Trophoblast cell (in vitro differentiated cells and primary cell): ENCODE measurements around the gene MYRIP.
"Not testable (repeated sequence)": the region's sequence is repeated elsewhere in the genome, so short reads cannot be mapped to it uniquely, and the experiment has no call there.

Experiments
- DNase-seq, 2 donors: peaks; one replicate each; pipeline ENCODE4 v3.0.0-alpha.2; 2016
- H2AFZ ChIP-seq: 2 replicates; pipeline ENCODE4 v1.6.1; 2013; ENCODE audit warnings: low read length, moderate library complexity, mild to moderate bottlenecking; ENCODE audit not compliant: insufficient read depth, poor library complexity
- H2AK5ac ChIP-seq: 2 replicates; pipeline ENCODE4 v1.6.1; 2013; ENCODE audit warnings: mild to moderate bottlenecking, low read length
- H2BK120ac ChIP-seq: 2 replicates; pipeline ENCODE4 v1.6.1; 2013; ENCODE audit warnings: low read length, mild to moderate bottlenecking, moderate library complexity; ENCODE audit not compliant: insufficient read depth, poor library complexity
- H2BK12ac ChIP-seq: 2 replicates; pipeline ENCODE4 v1.6.1; 2013; ENCODE audit warnings: mild to moderate bottlenecking, low read length, moderate library complexity
- H2BK5ac ChIP-seq: 2 replicates; pipeline ENCODE4 v1.6.1; 2013; ENCODE audit warnings: low read length, low read depth, moderate library complexity, mild to moderate bottlenecking; ENCODE audit not compliant: poor library complexity
- H3K14ac ChIP-seq: 2 replicates; pipeline ENCODE4 v1.6.1; 2013; ENCODE audit warnings: mild to moderate bottlenecking, low read length
- H3K18ac ChIP-seq: 2 replicates; pipeline ENCODE4 v1.6.1; 2013; ENCODE audit warnings: mild to moderate bottlenecking, low read length
- H3K23ac ChIP-seq: 2 replicates; pipeline ENCODE4 v1.6.1; 2013; ENCODE audit warnings: low read length
- H3K27ac ChIP-seq: 2 replicates; pipeline ENCODE4 v1.5.1; 2013; ENCODE audit warnings: low read depth, mild to moderate bottlenecking, inconsistent platforms, low read length, moderate library complexity
- H3K27me3 ChIP-seq: 2 replicates; pipeline ENCODE4 v1.6.1; 2013; ENCODE audit warnings: inconsistent platforms, mild to moderate bottlenecking, low read length, moderate library complexity; ENCODE audit not compliant: insufficient read depth
- H3K36me3 ChIP-seq, 2 experiments: 1 replicate in 1 of 2; 2 replicates in 1 of 2; pipeline ENCODE4 v1.6.1; 2013; ENCODE audit warnings: low read length in 2 of 2, mild to moderate bottlenecking in 2 of 2, moderate library complexity in 1 of 2; ENCODE audit not compliant: insufficient read depth in 2 of 2, control insufficient read depth in 1 of 2
- H3K4ac ChIP-seq: 2 replicates; pipeline ENCODE4 v1.6.1; 2013; ENCODE audit warnings: low read depth, mild to moderate bottlenecking, low read length, moderate library complexity
- H3K4me1 ChIP-seq, 2 experiments: 1 replicate in 1 of 2; 2 replicates in 1 of 2; pipeline ENCODE4 v1.6.1; 2013; ENCODE audit warnings: low read length in 2 of 2, mild to moderate bottlenecking in 2 of 2, moderate library complexity in 1 of 2; ENCODE audit not compliant: insufficient read depth in 2 of 2, control insufficient read depth in 1 of 2
- H3K4me2 ChIP-seq: 2 replicates; pipeline ENCODE4 v1.6.1; 2013; ENCODE audit warnings: inconsistent platforms, mild to moderate bottlenecking, low read length, moderate library complexity
- H3K4me3 ChIP-seq: 2 replicates; pipeline ENCODE4 v1.5.1; 2013; ENCODE audit warnings: mild to moderate bottlenecking, low read depth, low read length, inconsistent platforms
- H3K79me1 ChIP-seq: one replicate; pipeline ENCODE4 v1.6.1; 2013; ENCODE audit warnings: low read length
- H3K79me2 ChIP-seq: 2 replicates; pipeline ENCODE4 v1.6.1; 2013; ENCODE audit warnings: low read length, mild to moderate bottlenecking; ENCODE audit not compliant: control insufficient read depth, insufficient read depth, poor library complexity
- H3K9ac ChIP-seq: 2 replicates; pipeline ENCODE4 v1.6.1; 2013; ENCODE audit warnings: mild to moderate bottlenecking, low read length
- H3K9me3 ChIP-seq: 2 replicates; pipeline ENCODE4 v1.6.1; 2013; ENCODE audit warnings: low read depth, mild to moderate bottlenecking, control low read depth, inconsistent platforms, low read length; ENCODE audit not compliant: insufficient read depth
- H4K12ac ChIP-seq: 2 replicates; pipeline ENCODE4 v1.6.1; 2013; ENCODE audit warnings: low read depth, mild to moderate bottlenecking, low read length, moderate library complexity
- H4K8ac ChIP-seq: 2 replicates; pipeline ENCODE4 v1.6.1; 2013; ENCODE audit warnings: low read depth, mild to moderate bottlenecking, low read length, moderate library complexity
- H4K91ac ChIP-seq: one replicate; pipeline ENCODE4 v1.6.1; 2013; ENCODE audit warnings: low read depth, mild to moderate bottlenecking, low read length, moderate library complexity
- WGBS: extraction: QIAGEN DNeasy Blood & Tissue Kit; methylation state at CpG from one replicate; pipeline ENCODE4 v1.1.7; 2013; ENCODE audit warnings: missing lambda C conversion rate; ENCODE audit not compliant: insufficient read length, insufficient coverage; ENCODE audit errors: extremely low coverage; 5-methylcytosine and 5-hydroxymethylcytosine counted together

Gene MYRIP

GRCh38 chr3:39819899-39820298, 10.5 kb downstream of the MYRIP start:
- no peak overlapping the region for H2BK12ac ChIP-seq
- H4K12ac ChIP-seq, result no peak overlapping the region
- no peak overlapping the region for H3K27ac ChIP-seq
- no peak for DNase-seq
- no peak overlapping the region for H4K8ac ChIP-seq
- H3K9me3 ChIP-seq, result no peaks in the 10 kb centered on the region
- H3K79me1 ChIP-seq, result no peaks in the 10 kb centered on the region
- H3K4me1 ChIP-seq, result no peaks in the 10 kb centered on the region
- no peak overlapping the region for H3K4me3 ChIP-seq
- H3K79me2 ChIP-seq, result no peaks in the 10 kb centered on the region
- no peak overlapping the region for H2AFZ ChIP-seq
- H2BK5ac ChIP-seq, result no peak overlapping the region
- no CpG with 5 or more reads among the region's 3 CpGs for WGBS
- no peak overlapping the region for H3K18ac ChIP-seq
- H3K9ac ChIP-seq, result no peak overlapping the region
- H3K4ac ChIP-seq, result no peak overlapping the region
- H3K36me3 ChIP-seq, result no peaks in the 10 kb centered on the region
- no peak overlapping the region for H3K14ac ChIP-seq
- no peak overlapping the region for H2BK120ac ChIP-seq
- H3K23ac ChIP-seq, result no peak overlapping the region
- H3K27me3 ChIP-seq, result no peaks in the 10 kb centered on the region
- no peak overlapping the region for H4K91ac ChIP-seq
- H3K4me2 ChIP-seq, result no peak overlapping the region
- H2AK5ac ChIP-seq, result no peak overlapping the region

- not testable (repeated sequence) for H3K4ac ChIP-seq, H3K9ac ChIP-seq, H3K9me3 ChIP-seq, H3K27me3 ChIP-seq, DNase-seq, H3K36me3 ChIP-seq, H3K4me2 ChIP-seq, H3K79me1 ChIP-seq, H3K14ac ChIP-seq, H4K8ac ChIP-seq, H4K12ac ChIP-seq, H3K4me3 ChIP-seq, H3K23ac ChIP-seq, H2BK120ac ChIP-seq, H2AFZ ChIP-seq, H3K27ac ChIP-seq, H2BK5ac ChIP-seq, H3K18ac ChIP-seq, H2AK5ac ChIP-seq, H3K79me2 ChIP-seq, H2BK12ac ChIP-seq, H3K4me1 ChIP-seq, H4K91ac ChIP-seq
- WGBS, result no CpG with 5 or more reads among the region's 4 CpGs
Measured at GRCh38 chr3:39833764-39834163, 24.4 kb downstream of the MYRIP start.

- H3K23ac ChIP-seq, result no peak overlapping the region
- H3K4me1 ChIP-seq, result no peaks in the 10 kb centered on the region
- no peak overlapping the region for H3K4me3 ChIP-seq
- H2AFZ ChIP-seq, result no peak overlapping the region
- H3K79me2 ChIP-seq, result no peaks in the 10 kb centered on the region
- no peak for DNase-seq
- no peak overlapping the region for H4K12ac ChIP-seq
- no peak overlapping the region for H4K91ac ChIP-seq
- no peak overlapping the region for H2AK5ac ChIP-seq
- no peak overlapping the region for H3K4me2 ChIP-seq
- no peak overlapping the region for H3K4ac ChIP-seq
- no peaks in the 10 kb centered on the region for H3K27me3 ChIP-seq
- no peak overlapping the region for H2BK5ac ChIP-seq
- H3K27ac ChIP-seq, result no peak overlapping the region
- H3K36me3 ChIP-seq, result no peaks in the 10 kb centered on the region
- no peak overlapping the region for H3K14ac ChIP-seq
- no peaks in the 10 kb centered on the region for H3K79me1 ChIP-seq
- no peak overlapping the region for H3K9ac ChIP-seq
- H2BK12ac ChIP-seq, result no peak overlapping the region
- H3K9me3 ChIP-seq, result peaks cover 2% of the 10 kb centered on the region
- H2BK120ac ChIP-seq, result no peak overlapping the region
- WGBS, result no CpG with 5 or more reads among the region's 7 CpGs
- no peak overlapping the region for H3K18ac ChIP-seq
- no peak overlapping the region for H4K8ac ChIP-seq
Measured at GRCh38 chr3:39839484-39839883, 30.1 kb downstream of the MYRIP start.

- H3K4me2 ChIP-seq, result no peak overlapping the region
- no peak overlapping the region for H3K4ac ChIP-seq
- DNase-seq, result no peak
- no peak overlapping the region for H4K8ac ChIP-seq
- H2BK120ac ChIP-seq, result no peak overlapping the region
- no peak overlapping the region for H3K14ac ChIP-seq
- no peaks in the 10 kb centered on the region for H3K4me1 ChIP-seq
- H3K79me1 ChIP-seq, result no peaks in the 10 kb centered on the region
- peaks cover 2% of the 10 kb centered on the region for H3K9me3 ChIP-seq
- H2BK5ac ChIP-seq, result no peak overlapping the region
- WGBS, result no CpG with 5 or more reads among the region's 1 CpG
- no peak overlapping the region for H2AFZ ChIP-seq
- H3K9ac ChIP-seq, result no peak overlapping the region
- H4K91ac ChIP-seq, result no peak overlapping the region
- H3K79me2 ChIP-seq, result no peaks in the 10 kb centered on the region
- no peaks in the 10 kb centered on the region for H3K36me3 ChIP-seq
- no peak overlapping the region for H2BK12ac ChIP-seq
- no peak overlapping the region for H3K27ac ChIP-seq
- no peak overlapping the region for H3K18ac ChIP-seq
- H3K27me3 ChIP-seq, result no peaks in the 10 kb centered on the region
- H2AK5ac ChIP-seq, result no peak overlapping the region
- no peak overlapping the region for H3K4me3 ChIP-seq
- no peak overlapping the region for H4K12ac ChIP-seq
- no peak overlapping the region for H3K23ac ChIP-seq
Measured at GRCh38 chr3:39843440-39843839, 34.0 kb downstream of the MYRIP start.

GRCh38 chr3:39848365-39848764, 39.0 kb downstream of the MYRIP start:
- Histone ChIP-seq H2BK12ac (no peak overlapping the region), H3K79me2 (no peaks in the 10 kb centered on the region), H3K4ac (no peak overlapping the region), H3K9me3 (peaks cover 2% of the 10 kb centered on the region), H2AFZ (no peak overlapping the region), H3K4me2 (no peak overlapping the region), H4K91ac (no peak overlapping the region), H3K27me3 (no peaks in the 10 kb centered on the region), H2AK5ac (no peak overlapping the region), H4K12ac (no peak overlapping the region), H3K79me1 (no peaks in the 10 kb centered on the region), H2BK5ac (no peak overlapping the region), H3K14ac (no peak overlapping the region), H3K9ac (no peak overlapping the region), H3K4me1 (no peaks in the 10 kb centered on the region), H3K27ac (no peak overlapping the region), H4K8ac (no peak overlapping the region), H3K23ac (no peak overlapping the region), H2BK120ac (no peak overlapping the region), H3K4me3 (no peak overlapping the region), H3K18ac (no peak overlapping the region), H3K36me3 (no peaks in the 10 kb centered on the region)
- no peak for DNase-seq
